ENCODE data around the gene POT1. TPM values are rescaled to one million over a fixed set of nuclear protein-coding genes. Genes with fewer than 3 reads are reported as not detected.

The POT1 gene
- total and polyA plus RNA-seq, 2 experiments from 2014 or later: 12.0 to 40.4 TPM

GRCh38 chr7:124943472-124943871 lies 13.8 kb upstream of the POT1 start:
- H2AFZ ChIP-seq: no peak overlapping the region
- DNase-seq (ENCODE audit: low spot score) (no peak), ATAC-seq (no peak)
- Mint-ChIP-seq H3K27ac (no peak overlapping the region), H3K4me3 (no peak overlapping the region), H3K36me3 (ENCODE audit: low read depth) (no peaks in the 10 kb centered on the region), H3K27me3 (ENCODE audit: insufficient read depth, low read depth, poor library complexity) (peaks cover 1% of the 10 kb centered on the region), H3K9me3 (no peaks in the 10 kb centered on the region), H3K4me1 (no peaks in the 10 kb centered on the region)
- H3K4me3 ChIP-seq: no peak overlapping the region
- H3K79me2 ChIP-seq (replicated peaks; ENCODE audit: insufficient read depth): no peaks in the 10 kb centered on the region
- H3F3A ChIP-seq (replicated peaks; ENCODE audit: low read depth): no peaks in the 10 kb centered on the region
- no peaks in the 10 kb centered on the region for H3K27me3 ChIP-seq (ENCODE audit: insufficient read depth)
- no peaks in the 10 kb centered on the region for H3K4me1 ChIP-seq (ENCODE audit: insufficient read depth)
- no peak overlapping the region for H3K4me2 ChIP-seq
- H3K36me3 ChIP-seq (ENCODE audit: insufficient read depth): no peaks in the 10 kb centered on the region
- H4K20me1 ChIP-seq (replicated peaks; ENCODE audit: insufficient read depth): no peaks in the 10 kb centered on the region
- no peak for TF ChIP-seq CTCF (conservative IDR thresholded peaks at IDR 0.05; ENCODE audit: low read depth in 2 of 2)
- no peak for TF ChIP-seq ZNF114 (CRISPR knock-in tag; IDR thresholded peaks at IDR 0.05)
- no peak for TF ChIP-seq REST (IDR thresholded peaks at IDR 0.05; ENCODE audit: unreplicated experiment)
- TF ChIP-seq EZH2 (IDR thresholded peaks at IDR 0.05; ENCODE audit: low read depth, unreplicated experiment): no peak
- TF ChIP-seq POLR2AphosphoS5 (IDR thresholded peaks at IDR 0.05; ENCODE audit: low read depth): no peak
- TF ChIP-seq JUNB (IDR thresholded peaks at IDR 0.05; ENCODE audit: unreplicated experiment): no peak
- TF ChIP-seq NANOG (IDR thresholded peaks at IDR 0.05; ENCODE audit: borderline replicate concordance): no peak
- TF ChIP-seq ZNF331 (CRISPR knock-in tag; IDR thresholded peaks at IDR 0.05; ENCODE audit: low read depth): no peak
- TF ChIP-seq EZH2phosphoT487 (IDR thresholded peaks at IDR 0.05; ENCODE audit: unreplicated experiment): no peak
- TF ChIP-seq CREB1 (CRISPR knock-in tag; IDR thresholded peaks at IDR 0.05; ENCODE audit: low read depth): no peak
- TF ChIP-seq ETS1 (IDR thresholded peaks at IDR 0.05): no peak
- TF ChIP-seq STAT1 (IDR thresholded peaks at IDR 0.05; ENCODE audit: unreplicated experiment): no peak
- no peak for TF ChIP-seq ZNF462 (CRISPR knock-in tag; IDR thresholded peaks at IDR 0.05)
- H3K27ac ChIP-seq (ENCODE audit: low read depth): no peak overlapping the region
- no peaks in the 10 kb centered on the region; the same call in 1 of the 2 replicates for H3K9me2 ChIP-seq (ENCODE audit: insufficient read depth)

Measured in GM23338 (cell line).